Measurements from ENCODE around the gene MPST.

Gene MPST

DNA sequence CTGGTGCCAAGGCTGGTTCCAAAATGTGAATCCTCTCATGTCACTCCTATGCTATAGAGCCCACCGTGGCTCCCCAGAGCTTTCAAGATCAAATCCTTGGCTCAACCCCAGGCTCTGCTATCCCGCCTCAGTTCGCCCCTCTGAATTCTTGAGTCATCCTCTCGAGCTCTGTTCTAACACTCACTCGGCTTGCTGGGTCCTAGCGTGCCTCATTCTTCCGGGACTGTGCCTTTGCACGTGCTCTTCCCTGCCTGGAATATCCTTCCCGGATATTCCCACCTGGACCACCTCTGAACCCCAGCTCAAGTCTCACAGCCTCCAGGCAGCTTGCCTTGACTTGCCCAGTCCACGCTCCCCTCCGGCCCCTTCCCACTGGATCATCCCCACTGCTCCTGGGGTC, 45.0 kb downstream of the MPST start:
- TF ChIP-seq, protein P1, sequence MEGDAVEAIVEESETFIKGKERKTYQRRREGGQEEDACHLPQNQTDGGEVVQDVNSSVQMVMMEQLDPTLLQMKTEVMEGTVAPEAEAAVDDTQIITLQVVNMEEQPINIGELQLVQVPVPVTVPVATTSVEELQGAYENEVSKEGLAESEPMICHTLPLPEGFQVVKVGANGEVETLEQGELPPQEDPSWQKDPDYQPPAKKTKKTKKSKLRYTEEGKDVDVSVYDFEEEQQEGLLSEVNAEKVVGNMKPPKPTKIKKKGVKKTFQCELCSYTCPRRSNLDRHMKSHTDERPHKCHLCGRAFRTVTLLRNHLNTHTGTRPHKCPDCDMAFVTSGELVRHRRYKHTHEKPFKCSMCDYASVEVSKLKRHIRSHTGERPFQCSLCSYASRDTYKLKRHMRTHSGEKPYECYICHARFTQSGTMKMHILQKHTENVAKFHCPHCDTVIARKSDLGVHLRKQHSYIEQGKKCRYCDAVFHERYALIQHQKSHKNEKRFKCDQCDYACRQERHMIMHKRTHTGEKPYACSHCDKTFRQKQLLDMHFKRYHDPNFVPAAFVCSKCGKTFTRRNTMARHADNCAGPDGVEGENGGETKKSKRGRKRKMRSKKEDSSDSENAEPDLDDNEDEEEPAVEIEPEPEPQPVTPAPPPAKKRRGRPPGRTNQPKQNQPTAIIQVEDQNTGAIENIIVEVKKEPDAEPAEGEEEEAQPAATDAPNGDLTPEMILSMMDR (IDR thresholded peaks at IDR 0.05; ENCODE audit: low read depth, low read length, missing control alignments) = no peak
- no peak overlapping the region for H3K4me3 ChIP-seq (ENCODE audit: low read depth, low read length)
- in situ Hi-C loops (cut with HindIII; ENCODE audit: low sequenced_read_pairs) = no loop called here
- no peak for DNase-seq (ENCODE audit: low read depth)

DNA sequence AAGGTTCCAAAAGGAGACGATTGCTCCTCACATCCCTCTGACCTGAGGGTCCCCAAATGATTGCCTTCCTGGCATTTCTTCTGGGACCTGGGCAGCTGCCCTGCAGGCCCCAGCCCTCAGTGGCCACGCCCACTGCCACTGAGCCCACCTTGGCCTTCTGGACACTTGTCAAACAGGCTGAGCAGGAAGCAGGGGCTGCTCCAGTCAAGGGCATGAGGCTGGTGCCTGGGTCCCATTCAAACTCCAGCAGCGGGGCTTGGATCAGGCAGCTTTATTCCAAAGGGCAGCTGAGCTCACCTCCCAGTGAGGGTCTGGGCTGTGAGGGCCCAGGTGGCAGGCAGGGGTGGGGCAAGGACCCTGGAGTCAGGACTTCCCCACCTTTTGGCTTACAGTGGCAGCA, 45.6 kb downstream of the MPST start:
- in situ Hi-C loops (cut with HindIII; ENCODE audit: low sequenced_read_pairs) = no loop called here
- no peak overlapping the region for H3K4me3 ChIP-seq (ENCODE audit: low read depth, low read length)
- TF ChIP-seq, protein P1 (IDR thresholded peaks at IDR 0.05; ENCODE audit: low read depth, low read length, missing control alignments) = no peak
- DNase-seq (ENCODE audit: low read depth) = no peak

- H3K4me3 ChIP-seq (ENCODE audit: low read depth, low read length) = no peak overlapping the region
- in situ Hi-C loops (cut with HindIII; ENCODE audit: low sequenced_read_pairs) = no loop called here
- no peak for DNase-seq (ENCODE audit: low read depth)
- TF ChIP-seq, protein P1 (IDR thresholded peaks at IDR 0.05; ENCODE audit: low read depth, low read length, missing control alignments) = no peak
These were observed 46.4 kb downstream of the MPST start for GRCh38 chr22:37065961-37066360.

- in situ Hi-C loops (cut with HindIII; ENCODE audit: low sequenced_read_pairs) = no loop called here
- TF ChIP-seq, protein P1 (IDR thresholded peaks at IDR 0.05; ENCODE audit: low read depth, low read length, missing control alignments) = no peak
These were observed 47.9 kb downstream of the MPST start for GRCh38 chr22:37067428-37067827.

DNA sequence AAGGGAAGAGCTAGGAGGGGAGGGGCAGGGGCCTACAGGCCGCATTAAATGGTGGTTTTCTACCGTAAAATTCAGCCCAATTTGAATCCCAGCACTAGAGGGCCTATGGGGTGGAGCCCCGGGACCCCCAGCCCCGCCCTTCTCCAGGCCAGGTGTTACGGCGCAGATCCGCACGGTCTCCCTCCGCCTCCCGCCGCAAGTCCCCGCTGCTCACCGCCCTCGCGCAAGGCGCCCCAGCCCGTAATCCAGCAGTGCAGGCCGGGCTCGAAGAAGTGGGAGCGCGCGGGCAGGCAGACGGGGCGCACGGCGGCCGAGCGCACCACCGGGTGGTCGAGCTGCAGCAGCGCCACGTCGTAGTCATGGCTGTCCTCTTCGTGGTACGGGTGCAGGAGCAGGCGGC, 49.3 kb downstream of the MPST start:
- H3K4me3 ChIP-seq (ENCODE audit: low read depth, low read length) = no peak overlapping the region
- in situ Hi-C loops (cut with HindIII; ENCODE audit: low sequenced_read_pairs) = no loop called here

More at GRCh38 chr22:37067428-37067827, 47.9 kb downstream of the MPST start:
- no peak overlapping the region for H3K4me3 ChIP-seq (ENCODE audit: low read depth, low read length)
- no peak for DNase-seq (ENCODE audit: low read depth)

DNA sequence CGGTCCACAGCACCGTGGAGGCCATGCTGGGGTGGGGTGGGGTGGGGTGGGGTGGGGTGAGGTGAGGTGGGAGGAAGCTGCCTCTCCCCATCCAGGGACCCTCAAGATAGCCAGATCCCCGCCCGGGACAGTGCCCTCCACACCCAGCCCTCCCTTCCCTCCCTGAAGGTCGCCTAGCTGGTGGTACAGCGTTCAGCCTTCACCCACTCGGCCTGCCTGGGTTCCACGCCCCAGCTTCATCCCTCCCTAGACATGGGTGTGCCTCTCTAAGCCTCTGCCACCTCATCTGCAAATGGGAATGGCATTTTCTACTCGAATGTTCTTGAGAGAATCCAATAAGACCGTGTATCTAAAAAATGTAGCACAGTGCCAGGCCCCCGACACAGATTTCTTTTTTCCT, 49.8 kb downstream of the MPST start:
- TF ChIP-seq, protein P1 (IDR thresholded peaks at IDR 0.05; ENCODE audit: low read depth, low read length, missing control alignments) = no peak
- no peak overlapping the region for H3K4me3 ChIP-seq (ENCODE audit: low read depth, low read length)
- in situ Hi-C loops (cut with HindIII; ENCODE audit: low sequenced_read_pairs) = no loop called here
- no peak for DNase-seq (ENCODE audit: low read depth)

More for the DNA sequence above, 49.3 kb downstream of the MPST start:
- TF ChIP-seq, protein P1 (IDR thresholded peaks at IDR 0.05; ENCODE audit: low read depth, low read length, missing control alignments) = no peak
- no peak for DNase-seq (ENCODE audit: low read depth)

DNA sequence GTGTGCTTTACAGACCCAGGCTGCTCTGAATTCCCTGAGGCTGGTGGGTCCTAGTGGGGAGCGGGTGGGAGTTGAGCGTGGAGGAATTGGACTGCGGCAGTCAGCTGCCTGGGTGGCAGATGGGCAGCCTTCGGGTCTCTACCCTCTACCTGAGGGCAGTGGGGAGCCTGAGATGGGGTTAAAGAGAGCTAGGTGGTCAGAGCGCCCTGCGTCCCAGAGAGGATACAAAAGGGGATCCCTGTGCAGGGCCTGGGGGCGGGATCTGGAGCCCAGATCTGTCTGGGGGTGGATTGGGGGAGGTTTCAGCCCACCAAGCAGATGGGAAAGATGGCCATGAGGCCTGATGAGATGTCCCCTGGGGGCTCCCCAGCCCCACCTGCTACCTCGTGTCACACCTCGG, 50.2 kb downstream of the MPST start:
- DNase-seq (ENCODE audit: low read depth) = no peak
- H3K4me3 ChIP-seq (ENCODE audit: low read depth, low read length) = no peak overlapping the region
- in situ Hi-C loops (cut with HindIII; ENCODE audit: low sequenced_read_pairs) = no loop called here
- TF ChIP-seq, protein P1 (IDR thresholded peaks at IDR 0.05; ENCODE audit: low read depth, low read length, missing control alignments) = no peak
